SK-N-SH (cell line): ENCODE data around the gene HSPB9.

ENCODE experiments used
- CTCF ChIP-seq: fragments of 200-600 bp; sonication (generic); IDR thresholded peaks from 2 replicates; pipeline ENCODE4 v1.6.1; 2017; ENCODE audit warnings: antibody characterized with exemption, mild to moderate bottlenecking, moderate library complexity
- EP300 ChIP-seq, 2 experiments: IDR thresholded peaks; 2 replicates each; pipeline versions ENCODE4 v1.4.0 to v1.6.1; 2012; ENCODE audit warnings: borderline replicate concordance in 1 of 2, low read depth in 1 of 2, low read length in 1 of 2
- NFIC ChIP-seq: IDR thresholded peaks from 2 replicates; pipeline ENCODE4 v1.4.0; 2012; ENCODE audit warnings: borderline replicate concordance

DNA sequence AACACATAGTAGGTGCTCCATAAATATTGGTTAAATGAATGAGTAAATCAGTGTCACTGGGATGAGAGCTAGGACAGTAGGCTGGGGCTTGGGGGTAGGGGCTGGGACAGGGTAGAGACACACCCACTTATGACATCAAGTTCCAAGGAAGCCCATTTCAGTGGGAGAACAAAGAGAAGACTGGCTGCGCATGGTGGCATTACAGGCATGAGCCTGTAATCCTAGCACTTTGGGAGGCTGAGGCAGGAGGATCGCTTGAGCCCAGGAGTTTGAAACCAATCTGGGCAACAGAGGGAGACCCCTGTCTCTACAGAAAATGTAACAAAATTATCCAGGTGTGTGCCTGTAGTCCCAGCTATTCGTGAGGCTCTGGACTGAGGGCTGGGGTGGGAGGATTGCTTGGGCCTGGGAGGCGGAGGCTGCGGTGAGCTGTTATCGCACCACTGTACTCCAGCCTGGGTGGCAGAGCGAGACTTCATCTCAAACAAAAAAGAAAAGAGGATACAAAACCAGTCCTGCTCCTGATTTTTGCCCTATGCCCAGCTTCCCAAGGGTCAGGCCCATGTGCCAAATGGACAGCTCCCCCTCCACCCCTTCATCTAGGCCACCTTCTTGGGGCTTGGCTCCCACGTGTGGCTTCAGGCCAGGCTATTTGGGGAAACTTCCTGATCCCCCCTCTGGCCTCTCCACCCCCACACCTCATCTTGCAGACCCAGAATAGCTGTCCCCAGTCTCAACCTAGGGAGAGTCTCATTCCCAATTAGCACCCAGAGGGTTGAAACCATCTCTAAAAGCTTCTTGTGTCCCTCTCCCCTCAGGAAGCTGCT lies 31.4 kb upstream of the HSPB9 start:
- no peak for TF ChIP-seq NFIC
- TF ChIP-seq CTCF, result no peak
- TF ChIP-seq EP300 (IDR thresholded peaks at IDR 0.05; ENCODE audit: borderline replicate concordance in 1 of 2, low read depth in 1 of 2, low read length in 1 of 2), result no peak
